Dedifferentiated amniotic fluid mesenchymal stem cell (primary cell): Measurements from ENCODE around the gene PARD3.
"Not testable (repeated sequence)": the region's sequence is repeated elsewhere in the genome, so short reads cannot be mapped to it uniquely, and the experiment has no call there.

ENCODE experiments used
- DNase-seq: peaks from one replicate; pipeline ENCODE4 v3.0.0-alpha.2; 2016; ENCODE audit errors: extremely low spot score

The PARD3 gene

DNA sequence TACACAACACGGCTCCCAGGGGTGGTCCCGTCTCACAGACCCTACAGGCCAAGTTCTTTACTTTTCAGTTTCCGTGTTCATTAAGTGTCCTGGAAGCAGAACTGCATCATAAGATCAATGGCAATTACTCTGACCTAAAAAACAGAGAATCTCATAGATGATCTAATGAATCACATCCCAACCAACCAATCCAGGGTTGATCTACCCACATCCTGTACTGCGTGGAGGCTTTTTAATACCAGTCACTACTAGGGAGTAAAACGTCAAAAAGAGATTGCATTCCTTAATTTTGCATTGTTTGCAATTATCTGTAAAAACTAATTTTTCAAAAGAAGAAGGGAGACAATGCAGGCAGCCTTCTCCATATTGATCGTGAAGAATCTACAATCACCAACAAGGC is 72.6 kb downstream of the PARD3 start:
- DNase-seq: no peak

DNA sequence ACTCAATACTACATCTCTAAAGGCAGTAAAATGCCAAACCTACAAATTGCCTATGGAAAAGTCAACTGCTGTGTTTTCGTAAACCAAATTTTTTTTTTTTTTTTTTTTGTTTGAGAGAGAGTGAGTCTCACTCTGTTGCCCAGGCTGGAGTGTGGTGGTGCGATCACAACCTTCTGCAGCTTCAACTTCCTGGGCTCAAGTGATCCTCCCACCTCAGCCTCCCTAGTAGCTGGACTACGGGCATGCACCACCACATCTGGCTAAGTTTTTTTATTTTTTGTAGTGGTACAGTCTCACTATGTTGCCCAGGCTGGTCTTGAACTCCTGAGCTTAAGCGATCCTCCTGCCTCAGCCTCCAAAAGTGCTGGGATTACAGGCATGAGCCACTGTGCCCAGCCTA is 74.0 kb downstream of the PARD3 start:
- not testable (repeated sequence) for DNase-seq

DNA sequence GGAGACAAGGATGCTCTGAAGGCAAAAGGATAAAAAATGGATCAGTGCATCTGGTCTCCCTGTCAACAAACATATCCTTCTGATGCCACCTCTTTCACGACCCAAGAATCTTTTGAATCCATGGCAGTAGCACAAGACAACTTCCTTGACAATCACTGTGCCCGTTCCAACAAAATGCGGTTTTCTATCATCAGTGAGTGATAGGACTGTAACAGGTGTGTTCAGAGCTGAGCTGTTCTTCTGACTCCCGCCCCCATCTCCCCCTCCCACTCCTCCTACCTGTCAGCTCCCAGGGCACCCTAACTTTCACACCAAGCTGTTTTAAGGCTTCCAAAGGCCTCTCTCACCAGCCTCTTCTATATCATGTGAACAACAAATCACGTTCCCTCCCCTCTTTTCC is 74.8 kb downstream of the PARD3 start:
- no peak for DNase-seq

DNA sequence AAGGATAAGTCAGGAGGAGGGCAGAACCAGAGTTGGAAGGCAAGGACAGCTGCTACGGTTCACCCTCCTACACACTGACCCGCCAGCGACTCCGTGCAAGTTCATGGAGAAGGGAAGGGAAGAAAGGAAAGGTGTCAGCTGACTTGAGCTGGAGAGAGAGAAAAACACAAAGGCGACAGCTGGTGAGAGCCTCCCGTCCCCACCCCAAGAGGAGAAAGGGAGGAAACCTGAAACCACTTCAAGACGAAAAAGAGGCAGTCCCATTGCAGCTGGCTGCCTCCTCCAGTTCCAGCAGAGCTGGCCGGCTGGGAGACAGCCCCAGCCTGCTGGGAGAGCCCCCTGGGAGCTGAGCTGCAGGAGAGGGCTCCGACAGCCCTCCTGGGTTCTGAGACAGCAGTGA is 75.2 kb downstream of the PARD3 start:
- peak; percentile 87 for DNase-seq

DNA sequence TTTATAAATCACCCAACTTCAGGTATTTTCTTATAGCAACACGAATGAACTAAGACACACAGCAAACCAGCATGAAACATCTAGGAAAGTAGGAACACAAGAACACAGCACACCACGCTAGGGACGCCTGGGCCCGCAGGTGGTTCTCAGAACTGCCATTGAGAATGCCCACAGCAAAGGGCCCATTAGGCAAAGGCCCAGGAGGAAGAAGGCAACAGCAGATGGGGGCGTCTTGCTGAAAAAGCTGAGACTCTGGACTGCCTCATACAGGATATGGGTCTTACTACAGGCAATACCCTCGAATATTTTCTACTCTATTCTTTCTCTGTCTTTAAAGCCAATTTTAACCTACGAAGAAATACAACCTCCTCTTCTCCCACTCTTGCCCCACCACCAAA is 77.3 kb downstream of the PARD3 start:
- no peak for DNase-seq

DNA sequence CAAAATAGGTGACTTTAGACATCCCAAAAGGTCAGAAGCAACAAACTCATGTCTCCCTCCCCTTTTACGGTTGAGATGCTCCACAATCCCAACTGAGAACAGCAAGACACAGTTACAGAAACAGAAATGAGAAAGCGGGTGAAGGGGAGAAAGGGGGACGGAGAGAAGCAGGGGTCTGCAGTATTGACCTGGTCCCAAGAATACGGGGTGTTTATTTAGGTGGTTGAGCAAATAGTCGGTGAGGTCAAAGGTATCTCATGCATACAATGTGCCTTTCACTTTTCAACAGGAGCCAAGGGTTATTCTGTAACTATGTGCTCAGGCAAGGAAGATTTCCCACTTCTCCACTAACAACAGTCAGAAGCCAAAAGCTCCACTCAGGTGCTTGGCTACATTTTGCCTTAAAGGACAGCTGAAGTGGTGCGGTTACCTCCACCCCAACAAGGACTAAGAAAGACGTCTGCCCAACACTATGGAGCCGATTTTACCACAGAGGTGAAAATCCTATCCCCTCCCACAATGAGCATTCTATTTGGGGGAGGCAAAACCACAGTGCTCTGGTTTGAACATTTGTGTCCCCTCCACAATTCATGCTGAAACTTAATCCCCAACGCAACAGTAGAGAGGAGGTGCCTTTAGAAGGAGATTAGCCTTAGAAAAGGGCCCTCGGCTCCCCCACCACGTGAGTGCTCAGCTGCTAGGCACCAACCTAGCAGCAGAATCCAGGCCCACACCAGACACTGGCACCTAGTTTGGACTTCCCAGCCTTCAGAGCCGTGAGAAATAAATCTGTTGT is 77.9 kb downstream of the PARD3 start:
- no peak for DNase-seq

DNA sequence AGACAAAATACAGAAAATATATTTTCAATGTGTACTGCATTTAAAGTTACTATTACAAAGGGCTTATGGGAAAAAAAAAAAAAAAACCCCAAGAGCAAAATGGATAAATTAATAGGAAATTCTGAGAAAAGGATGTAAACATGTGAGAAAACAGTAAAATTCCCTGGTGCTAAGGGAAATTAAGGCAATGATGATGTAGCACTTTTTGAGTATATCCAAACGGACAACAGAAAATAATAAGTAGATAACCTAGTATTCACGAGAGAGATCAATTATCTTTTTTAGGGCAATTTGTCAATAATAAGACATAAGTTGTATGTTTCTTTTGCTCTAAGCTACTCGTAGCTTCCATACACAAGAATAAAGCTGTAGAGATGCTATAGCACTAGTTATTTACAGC is 80.2 kb downstream of the PARD3 start:
- DNase-seq: no peak

DNA sequence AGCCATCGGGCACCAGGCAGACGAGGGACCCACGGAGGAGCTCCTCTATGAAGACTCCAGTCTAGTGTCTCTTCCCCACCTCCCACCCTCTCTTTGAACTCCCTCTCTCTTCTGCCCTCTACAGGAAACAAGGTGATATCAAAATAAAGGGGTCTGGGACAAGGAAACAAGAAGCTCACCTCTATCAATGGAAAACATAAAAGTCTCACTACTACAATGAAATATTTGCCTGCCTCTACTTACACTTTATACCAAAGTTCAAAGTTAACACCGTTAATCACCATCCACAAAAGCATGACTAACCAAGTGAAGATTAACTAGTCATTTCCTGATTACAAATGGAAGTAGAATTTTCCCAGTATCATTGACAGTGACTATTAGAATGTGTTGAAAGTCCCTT is 82.2 kb downstream of the PARD3 start:
- no peak for DNase-seq

DNA sequence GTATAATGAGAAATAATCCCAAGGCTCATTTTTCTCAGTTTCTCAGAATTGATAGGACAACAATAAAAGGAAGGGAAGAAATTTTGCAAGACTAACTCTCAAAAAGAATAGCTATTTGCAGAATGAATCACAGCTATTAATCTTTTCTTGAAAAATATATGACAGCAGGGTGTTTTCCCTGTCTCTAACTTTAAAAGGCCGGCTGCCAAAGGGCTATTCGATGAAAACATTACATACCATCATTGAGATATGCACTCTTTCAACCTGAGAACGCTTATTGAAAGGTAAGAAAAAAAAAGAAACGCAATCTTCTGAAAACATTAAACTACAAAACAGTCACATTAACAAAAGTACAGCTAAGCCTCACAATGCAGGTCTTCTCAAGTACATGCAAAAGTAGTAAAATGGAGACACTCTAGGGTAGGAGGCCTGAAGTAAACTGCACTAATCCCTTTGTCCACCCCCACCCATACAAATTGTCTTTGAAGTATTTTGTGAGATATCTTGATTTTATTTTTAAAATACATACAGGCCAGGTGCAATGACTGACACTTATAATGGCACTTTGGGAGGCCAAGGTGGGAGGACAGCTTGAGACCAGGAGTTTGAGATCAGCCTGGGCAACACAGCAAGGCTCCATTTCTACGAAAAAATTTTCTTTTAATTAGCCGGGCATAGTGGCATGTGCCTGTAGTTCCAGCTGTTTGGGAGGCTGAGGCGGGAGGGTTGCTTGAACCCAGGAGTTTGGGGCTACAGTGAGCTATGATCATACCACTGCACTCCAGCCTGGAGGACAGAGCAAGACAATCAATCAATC is 83.0 kb downstream of the PARD3 start:
- DNase-seq: no peak

DNA sequence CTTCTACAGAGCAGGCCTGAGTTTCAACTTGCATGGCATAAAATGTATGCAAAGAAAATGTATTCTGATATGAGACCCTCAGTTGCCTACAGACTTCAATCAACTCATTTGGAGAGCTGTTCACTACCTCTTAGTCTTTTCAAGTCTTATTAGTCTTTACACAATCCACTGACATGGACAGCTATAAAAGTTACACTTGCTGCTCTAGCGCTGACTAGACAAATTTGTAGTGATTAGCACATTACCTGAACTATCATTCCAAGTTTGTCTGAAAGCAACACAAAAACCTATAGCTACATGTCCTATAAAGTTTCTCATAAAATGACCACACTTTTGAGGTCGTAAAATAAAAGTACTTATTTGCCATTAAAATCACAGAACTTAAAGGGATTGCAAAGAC is 83.9 kb downstream of the PARD3 start:
- DNase-seq: no peak

DNA sequence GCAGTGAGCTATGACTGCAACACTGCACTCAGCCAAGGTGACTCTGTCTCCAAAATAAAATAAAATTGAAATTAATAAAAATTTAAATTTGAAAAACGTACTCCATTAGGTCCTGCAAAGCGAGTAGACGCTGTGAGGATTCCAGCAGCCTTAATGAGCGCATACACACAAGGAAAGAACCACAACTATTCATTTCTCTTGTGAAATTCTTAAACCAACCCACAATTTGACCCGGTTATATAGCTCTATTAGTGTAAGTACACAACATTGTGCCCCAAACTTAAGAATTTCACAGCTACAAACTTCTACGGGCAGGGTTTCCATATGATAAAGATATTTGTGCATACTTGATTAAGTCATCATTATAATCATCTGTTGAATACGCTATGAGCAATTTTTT is 84.4 kb downstream of the PARD3 start:
- no peak for DNase-seq

DNA sequence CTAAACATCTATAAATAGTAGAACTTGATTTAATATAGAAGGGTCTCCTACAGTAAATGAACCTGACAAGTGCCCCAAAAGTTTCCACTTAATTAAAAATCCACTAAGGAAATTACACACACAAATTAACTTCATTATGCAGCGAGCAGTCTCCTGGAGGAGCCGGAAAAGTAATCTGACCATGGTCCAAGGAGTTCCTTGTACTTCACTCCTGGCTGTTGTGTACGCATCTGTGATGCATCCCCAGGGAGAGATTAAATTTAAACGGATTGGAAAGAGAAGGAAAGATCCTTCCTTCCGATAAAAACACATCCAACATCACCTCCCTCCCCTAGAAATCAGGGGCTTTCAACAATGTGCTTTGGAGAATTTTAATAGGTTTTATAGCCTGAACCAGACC is 85.5 kb downstream of the PARD3 start:
- DNase-seq: no peak

DNA sequence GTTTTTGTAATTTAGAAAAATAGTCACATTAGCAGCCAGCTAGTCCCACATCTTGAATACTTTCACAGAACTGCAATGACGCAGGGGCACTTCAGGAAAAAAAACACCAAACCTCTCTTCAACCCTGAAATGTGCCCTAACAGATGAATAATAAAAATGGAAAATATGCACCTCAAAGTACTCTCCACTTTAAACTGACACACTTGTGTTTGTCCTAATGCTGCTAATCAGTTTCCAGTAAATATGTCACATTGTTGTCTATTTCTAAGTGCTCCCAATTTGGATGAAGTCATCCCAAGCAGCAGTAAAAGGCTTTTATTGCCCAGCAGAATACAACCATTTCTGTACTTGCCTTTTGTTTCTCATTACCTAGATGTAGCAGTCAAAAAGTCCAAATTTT is 86.7 kb downstream of the PARD3 start:
- DNase-seq: no peak

DNA sequence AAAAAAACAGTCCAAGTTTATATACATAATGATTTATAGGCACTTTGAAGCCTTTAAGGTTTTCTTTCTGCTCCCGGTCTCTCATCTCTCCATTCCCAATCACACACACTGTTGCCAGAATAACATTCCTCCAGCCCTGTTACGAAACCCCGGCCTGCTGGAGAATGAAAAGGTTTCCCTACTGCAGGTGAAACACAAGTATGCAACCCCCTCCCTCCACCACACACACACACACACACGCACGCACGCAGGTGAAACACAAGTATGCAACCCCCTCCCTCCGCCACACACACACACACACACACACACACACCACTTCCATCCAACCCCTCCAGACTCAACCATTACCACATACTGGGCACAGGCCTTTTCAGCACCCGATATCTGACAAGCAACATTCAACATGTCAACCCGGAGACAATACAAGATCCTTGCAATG is 87.5 kb downstream of the PARD3 start:
- DNase-seq: no peak

DNA sequence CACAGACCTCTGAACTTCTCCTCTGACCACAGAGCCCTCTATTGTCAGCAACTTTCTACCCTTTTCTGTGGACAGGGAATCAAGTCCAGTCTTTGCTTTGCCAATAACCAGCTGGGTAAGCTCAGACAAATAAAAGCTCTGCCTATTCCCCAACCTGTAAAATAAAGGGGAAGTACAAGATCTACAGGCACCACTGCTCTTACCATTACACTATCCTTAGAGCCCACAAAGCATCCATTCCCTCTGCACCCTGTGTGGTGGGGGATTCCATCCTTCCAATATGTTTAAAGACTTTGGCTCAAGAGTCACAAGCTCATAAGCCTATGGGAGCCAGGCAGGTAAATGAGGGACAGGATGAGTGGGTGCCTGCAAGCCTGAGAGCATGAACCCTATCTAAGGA is 88.2 kb downstream of the PARD3 start:
- DNase-seq: no peak

DNA sequence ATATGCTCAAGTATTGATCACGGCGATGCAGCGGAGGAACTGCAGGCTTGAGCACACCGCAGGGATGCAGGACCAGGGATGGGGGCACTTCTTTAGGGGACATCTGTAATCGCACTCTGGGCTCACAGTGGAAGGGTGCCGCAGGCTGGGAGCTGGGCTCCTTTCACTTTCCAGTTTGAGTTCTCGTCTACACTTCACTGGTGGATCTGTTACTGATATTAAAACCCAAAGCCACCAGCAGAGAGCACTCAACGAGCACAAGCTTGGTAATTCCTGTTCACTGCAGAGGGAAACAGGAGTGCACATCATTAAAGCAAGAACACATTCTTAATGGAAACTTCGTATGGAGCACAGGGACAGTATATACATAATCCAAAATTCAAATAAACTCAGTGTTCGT is 91.3 kb downstream of the PARD3 start:
- DNase-seq: peak; percentile 71

DNA sequence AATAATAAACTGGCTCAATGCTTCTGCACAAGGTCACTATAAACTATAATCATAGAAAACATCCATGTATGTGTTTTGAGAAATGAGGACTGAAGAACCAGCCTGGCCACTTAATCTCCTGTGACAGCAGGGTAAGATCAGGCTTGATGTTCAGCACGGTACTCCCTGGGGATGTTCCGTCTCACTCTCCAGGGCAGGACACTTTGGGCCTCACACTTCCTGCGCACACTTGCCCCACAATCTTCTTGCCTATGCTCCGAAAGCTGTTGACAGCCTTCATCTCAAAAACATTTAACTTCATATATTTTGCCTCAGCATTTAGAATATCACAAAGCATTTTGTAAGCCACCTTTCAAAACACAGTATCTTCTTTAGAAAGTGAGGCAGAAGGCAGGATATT is 92.7 kb downstream of the PARD3 start:
- no peak for DNase-seq

DNA sequence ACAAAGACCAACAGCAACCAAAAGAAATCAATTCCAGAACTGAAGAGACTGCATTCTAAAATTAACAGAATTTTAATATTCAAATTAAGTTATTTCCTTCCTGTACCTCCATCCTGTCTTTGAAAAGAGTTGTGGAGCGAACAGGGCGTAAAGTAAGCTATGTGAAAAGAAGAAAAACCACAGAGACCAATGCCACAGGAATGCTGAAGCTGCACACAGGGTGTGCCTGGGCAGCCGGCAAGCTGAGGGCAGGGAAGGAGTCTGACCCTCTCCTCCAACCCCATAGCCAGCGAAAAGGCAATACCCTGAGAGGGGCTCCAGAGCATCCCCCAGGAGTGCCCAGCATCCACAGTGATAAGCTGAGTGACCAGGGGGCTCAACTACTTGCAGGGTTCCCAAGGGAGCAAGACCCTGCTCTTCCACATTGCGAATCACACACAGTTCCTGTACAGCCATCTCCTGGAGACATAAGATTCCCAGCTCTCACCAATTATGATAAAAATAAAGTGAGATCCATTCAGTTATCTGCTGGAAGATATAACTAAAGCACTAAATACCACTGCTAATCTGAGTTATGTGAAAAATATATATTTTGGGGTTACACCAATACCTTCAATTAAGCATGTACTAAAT is 93.8 kb downstream of the PARD3 start:
- DNase-seq: peak; percentile 64

DNA sequence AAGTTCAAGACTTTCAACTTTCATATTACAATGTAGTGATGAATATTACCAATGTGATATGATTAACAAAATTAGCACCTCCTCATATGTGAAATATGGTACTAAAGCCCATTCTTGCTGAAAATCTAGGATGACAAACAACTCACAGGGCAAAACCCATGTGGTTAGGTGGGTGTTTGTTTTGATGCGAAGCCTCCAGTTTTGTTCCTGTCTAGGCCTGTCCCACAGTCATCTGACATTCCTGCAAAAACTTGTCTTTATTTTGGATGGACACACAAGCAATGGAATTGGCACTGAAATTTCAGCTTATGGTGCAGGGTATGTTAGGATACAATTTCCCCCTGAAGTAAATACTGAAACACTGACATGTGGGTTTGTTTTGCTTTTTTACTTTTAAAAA is 95.3 kb downstream of the PARD3 start:
- DNase-seq: no peak

DNA sequence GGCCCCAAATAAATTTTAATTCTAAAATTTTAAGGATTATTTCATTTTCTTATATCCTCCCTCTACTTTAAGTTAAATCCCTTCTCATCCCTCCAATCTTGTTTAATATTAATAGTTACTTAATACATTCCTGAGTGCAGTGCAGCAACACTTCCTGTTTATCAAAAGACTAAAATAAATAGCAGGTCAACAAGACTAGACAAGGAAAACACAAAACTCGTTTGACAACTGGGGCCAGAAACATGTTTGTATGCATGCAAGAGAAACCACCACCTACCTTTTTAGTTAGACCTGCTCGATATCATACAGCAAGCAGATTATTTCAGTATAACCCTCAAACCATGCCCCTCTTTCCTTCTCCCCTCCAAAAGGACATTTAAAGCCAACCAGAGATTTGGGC is 95.8 kb downstream of the PARD3 start:
- no peak for DNase-seq

DNA sequence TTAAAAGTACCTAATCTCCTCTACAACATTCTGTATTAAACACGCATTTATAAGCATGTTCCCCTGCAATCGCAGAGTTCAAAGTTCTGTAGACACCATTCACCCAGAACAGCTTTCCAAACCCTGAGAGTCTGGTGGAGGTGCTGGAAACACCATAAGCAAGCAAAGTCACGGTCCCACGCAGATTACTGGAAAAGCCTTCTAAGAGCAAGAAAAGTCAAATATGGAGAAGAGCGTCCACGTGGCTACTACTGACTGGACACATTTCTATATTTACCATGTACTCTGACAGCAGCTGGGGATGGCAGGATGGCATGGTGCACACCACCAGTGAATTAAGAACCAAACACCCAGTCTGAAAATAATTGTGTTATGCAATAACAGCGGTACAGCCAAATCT is 97.7 kb downstream of the PARD3 start:
- no peak for DNase-seq

DNA sequence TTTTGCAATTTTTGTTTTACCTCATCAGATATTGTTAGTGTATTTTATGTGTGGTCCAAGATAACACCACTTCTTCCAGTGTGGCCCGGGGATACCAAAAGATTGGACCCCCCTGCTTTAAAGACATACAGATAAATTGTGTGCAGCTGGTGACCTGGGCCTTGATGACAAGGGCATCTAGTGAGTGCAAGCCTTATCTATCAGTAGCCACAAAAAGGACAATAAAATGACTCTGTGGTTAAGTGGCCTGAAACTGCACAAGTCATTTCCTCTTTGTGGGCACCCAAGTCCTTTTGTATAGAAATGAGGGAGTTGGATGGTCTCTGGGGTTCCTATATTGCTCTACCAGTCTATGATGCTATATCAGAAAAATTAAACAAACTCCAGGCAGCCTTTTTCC is 98.1 kb downstream of the PARD3 start:
- no peak for DNase-seq

DNA sequence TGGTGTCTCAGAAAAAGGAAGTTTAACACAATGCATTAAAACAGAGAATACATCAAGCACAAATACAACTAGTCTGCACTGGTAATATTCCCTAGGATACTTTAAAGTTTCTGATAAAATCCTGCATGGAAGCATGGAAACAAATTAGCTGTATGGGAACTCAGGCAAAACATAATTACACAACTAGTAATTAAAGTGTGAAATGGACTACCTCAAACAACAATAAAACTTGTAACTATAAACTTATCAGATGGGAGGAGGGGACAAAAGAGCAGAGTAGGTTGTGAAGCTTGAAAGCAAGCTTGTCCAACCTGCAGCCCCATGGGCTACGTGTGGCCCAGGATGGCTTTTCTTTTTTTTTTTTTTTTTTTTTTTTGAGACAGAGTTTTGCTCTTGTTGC is 98.9 kb downstream of the PARD3 start:
- no peak for DNase-seq
